GM23338 (cell line): ENCODE measurements around the gene IMMP2L. TPM values are rescaled to one million over a fixed set of nuclear protein-coding genes. Genes with fewer than 3 reads are reported as not detected.

Experiments
- ATAC-seq: fragments of 200-7000 bp; cut with Tn5 transposase; 3 replicates; pipeline ENCODE4 v1.9.1; 2020
- DNase-seq: peaks from one replicate; pipeline ENCODE4 v3.0.0-alpha.2; 2015; ENCODE audit warnings: low spot score
- H2AFZ ChIP-seq: fragments of 200-600 bp; sonication (generic); 2 replicates; pipeline ENCODE4 v1.8.0; 2016; ENCODE audit warnings: antibody characterized with exemption, mild to moderate bottlenecking, moderate library complexity
- H3F3A ChIP-seq: fragments of 200-600 bp; sonication (generic); replicated peaks from 2 replicates; pipeline ENCODE4 v1.8.0; 2017; ENCODE audit warnings: antibody characterized with exemption, mixed run types, low read depth
- H3K27ac ChIP-seq: fragments of 200-600 bp; sonication (generic); 2 replicates; pipeline ENCODE4 v1.6.1; 2016; ENCODE audit warnings: low read depth
- H3K27me3 ChIP-seq: fragments of 200-600 bp; sonication (generic); 2 replicates; pipeline ENCODE4 v1.8.0; 2016; ENCODE audit warnings: mild to moderate bottlenecking, mixed run types, moderate library complexity; ENCODE audit not compliant: insufficient read depth
- H3K36me3 ChIP-seq: fragments of 200-600 bp; sonication (generic); 2 replicates; pipeline ENCODE4 v1.8.0; 2016; ENCODE audit warnings: mild to moderate bottlenecking; ENCODE audit not compliant: insufficient read depth
- H3K4me1 ChIP-seq: fragments of 200-600 bp; sonication (generic); 2 replicates; pipeline ENCODE4 v1.8.0; 2016; ENCODE audit warnings: mild to moderate bottlenecking, moderate library complexity; ENCODE audit not compliant: insufficient read depth
- H3K4me2 ChIP-seq: fragments of 200-600 bp; sonication (generic); 2 replicates; pipeline ENCODE4 v1.7.1; 2017; ENCODE audit warnings: mixed run types
- H3K4me3 ChIP-seq: fragments of 200-600 bp; sonication (generic); 2 replicates; pipeline ENCODE4 v1.6.1; 2016; ENCODE audit warnings: mixed run types
- H3K79me2 ChIP-seq: fragments of 200-600 bp; sonication (generic); replicated peaks from 2 replicates; pipeline ENCODE4 v1.8.0; 2017; ENCODE audit warnings: mild to moderate bottlenecking; ENCODE audit not compliant: insufficient read depth
- H3K9me2 ChIP-seq: fragments of 200-600 bp; sonication (generic); 2 replicates; pipeline ENCODE4 v1.8.0; 2017; ENCODE audit not compliant: insufficient read depth
- H4K20me1 ChIP-seq: fragments of 200-600 bp; sonication (generic); replicated peaks from 2 replicates; pipeline ENCODE4 v1.8.0; 2017; ENCODE audit warnings: mild to moderate bottlenecking; ENCODE audit not compliant: insufficient read depth
- H3K27ac Mint-ChIP-seq: 2 replicates; pipeline ENCODE4 v1.8.0; 2020; ENCODE audit warnings: inconsistent platforms, mild to moderate bottlenecking, moderate library complexity, mixed read lengths
- H3K27me3 Mint-ChIP-seq: 3 replicates; pipeline ENCODE4 v1.8.0; 2022; ENCODE audit warnings: low read depth, mild to moderate bottlenecking, moderate library complexity, mixed read lengths, inconsistent platforms; ENCODE audit not compliant: insufficient read depth, poor library complexity
- H3K36me3 Mint-ChIP-seq: 3 replicates; pipeline ENCODE4 v1.8.0; 2021; ENCODE audit warnings: low read depth, mild to moderate bottlenecking, inconsistent platforms, moderate library complexity, mixed read lengths
- H3K4me1 Mint-ChIP-seq: 3 replicates; pipeline ENCODE4 v1.8.0; 2020; ENCODE audit warnings: mild to moderate bottlenecking, inconsistent platforms, mixed read lengths
- H3K4me3 Mint-ChIP-seq: 3 replicates; pipeline ENCODE4 v1.8.0; 2021; ENCODE audit warnings: moderate library complexity, mild to moderate bottlenecking, inconsistent platforms, mixed read lengths
- H3K9me3 Mint-ChIP-seq: 3 replicates; pipeline ENCODE4 v1.8.0; 2020; ENCODE audit warnings: moderate library complexity, mild to moderate bottlenecking, inconsistent platforms, mixed read lengths
- CREB1 ChIP-seq: fragments of 250-450 bp; sonication (Bioruptor Pico); IDR thresholded peaks from 2 replicates; pipeline ENCODE4 v1.5.0; 2020; ENCODE audit warnings: low read depth, mild to moderate bottlenecking, moderate library complexity
- JUNB ChIP-seq: IDR thresholded peaks from one replicate; pipeline ENCODE4 v1.6.1; 2016; ENCODE audit warnings: antibody characterized with exemption; ENCODE audit not compliant: unreplicated experiment
- NANOG ChIP-seq: IDR thresholded peaks from 2 replicates; pipeline ENCODE4 v1.6.1; 2016; ENCODE audit warnings: antibody characterized with exemption, borderline replicate concordance
- POLR2AphosphoS5 ChIP-seq: IDR thresholded peaks from 2 replicates; pipeline ENCODE4 v1.6.1; 2016; ENCODE audit warnings: antibody characterized with exemption, low read depth
- REST ChIP-seq: IDR thresholded peaks from one replicate; pipeline ENCODE4 v1.6.1; 2018; ENCODE audit warnings: antibody characterized with exemption; ENCODE audit not compliant: unreplicated experiment
- STAT1 ChIP-seq: IDR thresholded peaks from one replicate; pipeline ENCODE4 v1.6.1; 2016; ENCODE audit warnings: antibody characterized with exemption; ENCODE audit not compliant: unreplicated experiment
- ZNF114 ChIP-seq: fragments of 250-450 bp; sonication (Bioruptor Pico); IDR thresholded peaks from 2 replicates; pipeline ENCODE4 v1.5.0; 2020; ENCODE audit warnings: mild to moderate bottlenecking, moderate library complexity
- polyA plus RNA-seq: library from polyadenylated mRNA; unstranded; fragments of >200 nt; fragmentation: Nextera tagmentation; extraction: Ambion mirVana; gene quantifications from 2 replicates; pipeline ENCODE4 v1.2.1, GENCODE V29; 2016
- total RNA-seq: library from RNA; depleted of rRNA; stranded (reverse); fragments of >200 nt; shearing (Covaris generic); gene quantifications from 2 replicates; pipeline ENCODE4 v1.2.3, GENCODE V29; 2014
- TF ChIP-seq, protein P1 (sequence below): fragments of 250-450 bp; sonication (Bioruptor Pico); IDR thresholded peaks from 2 replicates; pipeline ENCODE4 v1.5.0; 2020; ENCODE audit warnings: mild to moderate bottlenecking, moderate library complexity

Gene IMMP2L
- total and polyA plus RNA-seq, 2 experiments from 2014 or later = 7.3 to 14.0 TPM

- Histone ChIP-seq H3K27ac (no peak overlapping the region), H4K20me1 (no peaks in the 10 kb centered on the region), H3K4me1 (peaks cover 6% of the 10 kb centered on the region; the same call in 1 of the 2 replicates), H2AFZ (no peak overlapping the region), H3K79me2 (no peaks in the 10 kb centered on the region), H3K27me3 (no peaks in the 10 kb centered on the region), H3F3A (no peaks in the 10 kb centered on the region), H3K9me2 (0 out of 2 replicates have a peak, but pooled peaks cover 9% of the 10 kb centered on the region), H3K4me3 (no peak overlapping the region), H3K4me2 (no peak overlapping the region), H3K36me3 (no peaks in the 10 kb centered on the region)
- Mint-ChIP-seq H3K36me3 (peaks cover 16% of the 10 kb centered on the region), H3K27ac (no peak overlapping the region), H3K27me3 (no peaks in the 10 kb centered on the region), H3K9me3 (peaks cover 20% of the 10 kb centered on the region), H3K4me3 (no peak overlapping the region), H3K4me1 (peaks cover 9% of the 10 kb centered on the region)
- ATAC-seq (no peak), DNase-seq (no peak)
- TF ChIP-seq JUNB = no peak
- no peak for TF ChIP-seq NANOG
- no peak for TF ChIP-seq REST
- no peak for TF ChIP-seq POLR2AphosphoS5
Measured at GRCh38 chr7:111068618-111069017, 493.7 kb downstream of the IMMP2L start.

DNA sequence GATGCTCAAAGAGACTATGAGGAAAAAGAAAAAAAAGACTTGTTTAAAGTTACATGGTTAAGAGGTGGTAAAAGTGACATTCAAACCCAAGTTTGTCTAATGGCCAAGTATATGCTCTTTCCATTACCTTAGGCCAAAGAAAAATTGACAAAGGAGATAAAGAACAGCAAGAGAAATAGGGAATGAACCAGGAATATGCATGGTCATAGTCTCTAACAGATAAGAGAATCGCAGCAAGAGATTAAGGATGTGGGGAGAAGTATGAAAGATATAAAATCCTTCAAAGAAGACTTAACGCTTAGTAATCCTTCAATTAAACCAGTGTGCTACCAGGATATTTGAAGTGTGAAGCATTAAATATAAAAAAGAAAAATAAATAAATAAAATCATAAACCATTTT, 494.6 kb downstream of the IMMP2L start:
- Histone ChIP-seq H4K20me1 (no peaks in the 10 kb centered on the region), H2AFZ (no peak overlapping the region), H3K9me2 (0 out of 2 replicates have a peak, but pooled peaks cover 9% of the 10 kb centered on the region), H3K79me2 (no peaks in the 10 kb centered on the region), H3K36me3 (no peaks in the 10 kb centered on the region), H3K4me2 (no peak overlapping the region), H3K4me1 (peaks cover 6% of the 10 kb centered on the region; the same call in 1 of the 2 replicates), H3K4me3 (no peak overlapping the region), H3K27me3 (no peaks in the 10 kb centered on the region), H3F3A (no peaks in the 10 kb centered on the region), H3K27ac (no peak overlapping the region)
- no peak for ATAC-seq
- DNase-seq = no peak
- Mint-ChIP-seq H3K4me3 (no peak overlapping the region), H3K4me1 (peaks cover 5% of the 10 kb centered on the region), H3K36me3 (peaks cover 25% of the 10 kb centered on the region), H3K9me3 (peaks cover 30% of the 10 kb centered on the region), H3K27ac (no peak overlapping the region), H3K27me3 (no peaks in the 10 kb centered on the region)
- no peak for TF ChIP-seq STAT1
- TF ChIP-seq ZNF114 (CRISPR knock-in tag) = no peak
- TF ChIP-seq POLR2AphosphoS5 = no peak
- no peak for TF ChIP-seq JUNB
- TF ChIP-seq, protein P1, sequence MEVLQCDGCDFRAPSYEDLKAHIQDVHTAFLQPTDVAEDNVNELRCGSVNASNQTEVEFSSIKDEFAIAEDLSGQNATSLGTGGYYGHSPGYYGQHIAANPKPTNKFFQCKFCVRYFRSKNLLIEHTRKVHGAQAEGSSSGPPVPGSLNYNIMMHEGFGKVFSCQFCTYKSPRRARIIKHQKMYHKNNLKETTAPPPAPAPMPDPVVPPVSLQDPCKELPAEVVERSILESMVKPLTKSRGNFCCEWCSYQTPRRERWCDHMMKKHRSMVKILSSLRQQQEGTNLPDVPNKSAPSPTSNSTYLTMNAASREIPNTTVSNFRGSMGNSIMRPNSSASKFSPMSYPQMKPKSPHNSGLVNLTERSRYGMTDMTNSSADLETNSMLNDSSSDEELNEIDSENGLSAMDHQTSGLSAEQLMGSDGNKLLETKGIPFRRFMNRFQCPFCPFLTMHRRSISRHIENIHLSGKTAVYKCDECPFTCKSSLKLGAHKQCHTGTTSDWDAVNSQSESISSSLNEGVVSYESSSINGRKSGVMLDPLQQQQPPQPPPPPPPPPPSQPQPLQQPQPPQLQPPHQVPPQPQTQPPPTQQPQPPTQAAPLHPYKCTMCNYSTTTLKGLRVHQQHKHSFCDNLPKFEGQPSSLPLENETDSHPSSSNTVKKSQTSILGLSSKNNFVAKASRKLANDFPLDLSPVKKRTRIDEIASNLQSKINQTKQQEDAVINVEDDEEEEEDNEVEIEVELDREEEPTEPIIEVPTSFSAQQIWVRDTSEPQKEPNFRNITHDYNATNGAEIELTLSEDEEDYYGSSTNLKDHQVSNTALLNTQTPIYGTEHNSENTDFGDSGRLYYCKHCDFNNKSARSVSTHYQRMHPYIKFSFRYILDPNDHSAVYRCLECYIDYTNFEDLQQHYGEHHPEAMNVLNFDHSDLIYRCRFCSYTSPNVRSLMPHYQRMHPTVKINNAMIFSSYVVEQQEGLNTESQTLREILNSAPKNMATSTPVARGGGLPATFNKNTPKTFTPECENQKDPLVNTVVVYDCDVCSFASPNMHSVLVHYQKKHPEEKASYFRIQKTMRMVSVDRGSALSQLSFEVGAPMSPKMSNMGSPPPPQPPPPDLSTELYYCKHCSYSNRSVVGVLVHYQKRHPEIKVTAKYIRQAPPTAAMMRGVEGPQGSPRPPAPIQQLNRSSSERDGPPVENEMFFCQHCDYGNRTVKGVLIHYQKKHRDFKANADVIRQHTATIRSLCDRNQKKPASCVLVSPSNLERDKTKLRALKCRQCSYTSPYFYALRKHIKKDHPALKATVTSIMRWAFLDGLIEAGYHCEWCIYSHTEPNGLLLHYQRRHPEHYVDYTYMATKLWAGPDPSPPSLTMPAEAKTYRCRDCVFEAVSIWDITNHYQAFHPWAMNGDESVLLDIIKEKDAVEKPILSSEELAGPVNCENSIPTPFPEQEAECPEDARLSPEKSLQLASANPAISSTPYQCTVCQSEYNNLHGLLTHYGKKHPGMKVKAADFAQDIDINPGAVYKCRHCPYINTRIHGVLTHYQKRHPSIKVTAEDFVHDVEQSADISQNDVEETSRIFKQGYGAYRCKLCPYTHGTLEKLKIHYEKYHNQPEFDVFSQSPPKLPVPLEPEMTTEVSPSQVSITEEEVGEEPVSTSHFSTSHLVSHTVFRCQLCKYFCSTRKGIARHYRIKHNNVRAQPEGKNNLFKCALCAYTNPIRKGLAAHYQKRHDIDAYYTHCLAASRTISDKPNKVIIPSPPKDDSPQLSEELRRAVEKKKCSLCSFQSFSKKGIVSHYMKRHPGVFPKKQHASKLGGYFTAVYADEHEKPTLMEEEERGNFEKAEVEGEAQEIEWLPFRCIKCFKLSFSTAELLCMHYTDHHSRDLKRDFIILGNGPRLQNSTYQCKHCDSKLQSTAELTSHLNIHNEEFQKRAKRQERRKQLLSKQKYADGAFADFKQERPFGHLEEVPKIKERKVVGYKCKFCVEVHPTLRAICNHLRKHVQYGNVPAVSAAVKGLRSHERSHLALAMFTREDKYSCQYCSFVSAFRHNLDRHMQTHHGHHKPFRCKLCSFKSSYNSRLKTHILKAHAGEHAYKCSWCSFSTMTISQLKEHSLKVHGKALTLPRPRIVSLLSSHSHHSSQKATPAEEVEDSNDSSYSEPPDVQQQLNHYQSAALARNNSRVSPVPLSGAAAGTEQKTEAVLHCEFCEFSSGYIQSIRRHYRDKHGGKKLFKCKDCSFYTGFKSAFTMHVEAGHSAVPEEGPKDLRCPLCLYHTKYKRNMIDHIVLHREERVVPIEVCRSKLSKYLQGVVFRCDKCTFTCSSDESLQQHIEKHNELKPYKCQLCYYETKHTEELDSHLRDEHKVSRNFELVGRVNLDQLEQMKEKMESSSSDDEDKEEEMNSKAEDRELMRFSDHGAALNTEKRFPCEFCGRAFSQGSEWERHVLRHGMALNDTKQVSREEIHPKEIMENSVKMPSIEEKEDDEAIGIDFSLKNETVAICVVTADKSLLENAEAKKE (CRISPR knock-in tag) = no peak
- TF ChIP-seq NANOG = no peak
- no peak for TF ChIP-seq CREB1 (CRISPR knock-in tag)
- no peak for TF ChIP-seq REST
